CD14-positive monocyte (primary cell): ENCODE results near the gene PARS2. TPM values are rescaled to one million over a fixed set of nuclear protein-coding genes. Genes with fewer than 3 reads are reported as not detected.

Experiments used
- DNase-seq, 3 donors: peaks; one replicate each; pipeline ENCODE4 v3.0.0-alpha.2; 2011 to 2022
- H2AFZ ChIP-seq: 2 replicates; pipeline ENCODE4 v1.6.0; 2012; ENCODE audit warnings: mild to moderate bottlenecking, low read depth, low read length, inconsistent platforms; ENCODE audit not compliant: insufficient read depth, poor library complexity, severe bottlenecking
- H3K27ac ChIP-seq, 2 donors: 1 replicate in 1 of 2; 2 replicates in 1 of 2; pipeline ENCODE4 v1.5.1; 2012 to 2013; ENCODE audit warnings: low read length in 2 of 2, control low read depth in 1 of 2, inconsistent platforms in 1 of 2, low read depth in 1 of 2, mild to moderate bottlenecking in 1 of 2
- H3K27me3 ChIP-seq, 2 donors: one replicate each; pipeline versions ENCODE4 v1.6.0 to v1.6.1; 2011 to 2013; ENCODE audit warnings: low read length in 2 of 2; ENCODE audit not compliant: control insufficient read depth in 2 of 2, insufficient read depth in 2 of 2
- H3K36me3 ChIP-seq, 2 donors: replicated peaks in 1 of 2; 1 replicate in 1 of 2; 2 replicates in 1 of 2; pipeline versions ENCODE4 v1.5.1 to v1.6.1; 2012 to 2013; ENCODE audit warnings: low read length in 2 of 2, control low read depth in 1 of 2, inconsistent platforms in 1 of 2, mild to moderate bottlenecking in 1 of 2; ENCODE audit not compliant: insufficient read depth in 2 of 2, control insufficient read depth in 1 of 2
- H3K4me1 ChIP-seq, 2 donors: 1 replicate in 1 of 2; 2 replicates in 1 of 2; pipeline versions ENCODE4 v1.5.1 to v1.6.1; 2012 to 2013; ENCODE audit warnings: low read length in 2 of 2, control low read depth in 1 of 2, inconsistent platforms in 1 of 2, mild to moderate bottlenecking in 1 of 2, moderate library complexity in 1 of 2; ENCODE audit not compliant: insufficient read depth in 2 of 2, control insufficient read depth in 1 of 2
- H3K4me2 ChIP-seq: replicated peaks from 2 replicates; pipeline ENCODE3; 2012; ENCODE audit warnings: low read length, moderate library complexity, mild to moderate bottlenecking; ENCODE audit not compliant: poor library complexity, severe bottlenecking; ENCODE audit errors: extremely low read depth
- H3K4me3 ChIP-seq, 3 experiments: fragments of 200-600 bp in 1 of 3; sonication (generic) in 1 of 3; replicated peaks in 1 of 3; 1 replicate in 2 of 3; 2 replicates in 1 of 3; pipeline ENCODE4 v1.5.1; 2011 to 2013; ENCODE audit warnings: low read length in 3 of 3, mild to moderate bottlenecking in 3 of 3, control low read depth in 2 of 3, low read depth in 2 of 3, inconsistent platforms in 1 of 3, moderate library complexity in 1 of 3
- H3K79me2 ChIP-seq: 2 replicates; pipeline ENCODE4 v1.6.0; 2012; ENCODE audit warnings: mild to moderate bottlenecking, control low read depth, inconsistent platforms, low read length, moderate library complexity; ENCODE audit not compliant: insufficient read depth
- H3K9ac ChIP-seq: 2 replicates; pipeline ENCODE4 v1.6.0; 2017; ENCODE audit warnings: low read length, mild to moderate bottlenecking; ENCODE audit not compliant: insufficient read depth, poor library complexity, severe bottlenecking
- H3K9me3 ChIP-seq, 2 donors: replicated peaks in 1 of 2; 1 replicate in 1 of 2; 2 replicates in 1 of 2; pipeline versions ENCODE4 v1.5.1 to v1.6.1; 2012 to 2013; ENCODE audit warnings: low read length in 2 of 2, control low read depth in 1 of 2; ENCODE audit not compliant: control insufficient read depth in 1 of 2, insufficient read depth in 1 of 2
- H4K20me1 ChIP-seq: 2 replicates; pipeline ENCODE4 v1.6.0; 2012; ENCODE audit warnings: mild to moderate bottlenecking, low read length, control low read depth, moderate library complexity; ENCODE audit not compliant: insufficient read depth
- H3K27ac Mint-ChIP-seq, 7 donors: one replicate each; pipeline ENCODE4 v1.8.0; 2020; ENCODE audit warnings: mild to moderate bottlenecking in 7 of 7, mixed read lengths in 7 of 7, moderate library complexity in 6 of 7, inconsistent platforms in 2 of 7
- H3K27me3 Mint-ChIP-seq, 3 donors: one replicate each; pipeline ENCODE4 v1.8.0; 2021 to 2022; ENCODE audit warnings: low read depth in 3 of 3, mild to moderate bottlenecking in 3 of 3, mixed read lengths in 3 of 3, moderate library complexity in 3 of 3, inconsistent platforms in 1 of 3
- H3K36me3 Mint-ChIP-seq, 2 donors: one replicate each; pipeline ENCODE4 v1.8.0; 2020; ENCODE audit warnings: mixed read lengths in 2 of 2, inconsistent platforms in 1 of 2, mild to moderate bottlenecking in 1 of 2
- H3K4me1 Mint-ChIP-seq: one replicate; pipeline ENCODE4 v1.8.0; 2020; ENCODE audit warnings: mild to moderate bottlenecking, mixed read lengths
- H3K4me3 Mint-ChIP-seq, 2 donors: one replicate each; pipeline ENCODE4 v1.8.0; 2020; ENCODE audit warnings: mild to moderate bottlenecking in 2 of 2, mixed read lengths in 2 of 2, moderate library complexity in 1 of 2
- H3K9me3 Mint-ChIP-seq, 7 donors: one replicate each; pipeline ENCODE4 v1.8.0; 2020 to 2022; ENCODE audit warnings: mixed read lengths in 7 of 7, mild to moderate bottlenecking in 6 of 7, moderate library complexity in 6 of 7, inconsistent platforms in 2 of 7
- CTCF ChIP-seq: fragments of 200-600 bp; IDR thresholded peaks from one replicate; pipeline ENCODE4 v1.8.0; 2022; ENCODE audit warnings: antibody characterized with exemption, mild to moderate bottlenecking
- intact Hi-C, 2 donors: fragments of 100-400 bp; cut with micrococcal nuclease; formaldehyde crosslinking; loops; one replicate each; pipeline versions ENCODE4 v1.15.0 to v1.15.1; 2023
- polyA plus RNA-seq, 3 donors: library from polyadenylated mRNA; depleted of rRNA in 1 of 3; unstranded in 2 of 3; stranded (reverse) in 1 of 3; fragments of 300-500 nt in 2 of 3; fragments of >200 nt in 1 of 3; fragmentation: Illumina TruSeq in 2 of 3; gene quantifications; 1 replicate in 2 of 3; 2 replicates in 1 of 3; pipeline ENCODE4 v1.2.3, GENCODE V29; 2012 to 2021

The PARS2 gene
- polyA plus RNA-seq, 3 donors = 0.73 to 1.2 (median 0.92) TPM

GRCh38 chr1:54708385-54708784 is 55.9 kb downstream of the PARS2 start:
- no peak overlapping the region for H3K4me3 Mint-ChIP-seq
- DNase-seq = no peak
- intact Hi-C loops = no loop called here
- H3K9me3 Mint-ChIP-seq = no peaks in the 10 kb centered on the region
- H2AFZ ChIP-seq = no peak overlapping the region
- no peaks in the 10 kb centered on the region for H3K36me3 ChIP-seq
- TF ChIP-seq CTCF = no peak
- no peaks in the 10 kb centered on the region for H4K20me1 ChIP-seq
- no peak overlapping the region for H3K4me2 ChIP-seq
- no peaks in the 10 kb centered on the region for H3K4me1 ChIP-seq
- H3K9ac ChIP-seq = no peak overlapping the region
- H3K27ac ChIP-seq = no peak overlapping the region
- H3K4me1 Mint-ChIP-seq = no peaks in the 10 kb centered on the region
- H3K9me3 ChIP-seq = no peaks in the 10 kb centered on the region
- H3K27me3 Mint-ChIP-seq = peaks cover 0 to 5% (median 2%) of the 10 kb centered on the region in 3 donors
- no peaks in the 10 kb centered on the region for H3K36me3 Mint-ChIP-seq
- no peaks in the 10 kb centered on the region for H3K79me2 ChIP-seq
- H3K27ac Mint-ChIP-seq = no peak overlapping the region
- no peak overlapping the region for H3K4me3 ChIP-seq
- no peaks in the 10 kb centered on the region for H3K27me3 ChIP-seq

Other genes starting within 250 kb of the PARS2 start
- gene ACOT11, start 216.3 kb downstream of the PARS2 start, polyA plus RNA-seq = 1 to 10 TPM in 1 of 3 donors, under 1 TPM in 2; 0.18 to 2.1 (median 0.79) TPM
- gene FAM151A, start 141.0 kb downstream of the PARS2 start, polyA plus RNA-seq = not detected
- gene MROH7, start 122.7 kb downstream of the PARS2 start, polyA plus RNA-seq = 1 to 10 TPM in 1 of 3 donors, not detected in 2; 1.1 TPM
- 10 to 100 TPM in 2 of 3 donors, 1 to 10 TPM in 1; 9.2 to 13.3 (median 12.4) TPM for gene TTC4, start 48.7 kb downstream of the PARS2 start, polyA plus RNA-seq
- under 1 TPM in 1 of 3 donors, not detected in 2; 0.04 TPM for gene TTC22, start 36.8 kb upstream of the PARS2 start, polyA plus RNA-seq
- gene DHCR24, start 122.7 kb upstream of the PARS2 start, polyA plus RNA-seq = 1 to 10 TPM in 2 of 3 donors, under 1 TPM in 1; 0.48 to 3.5 (median 3.0) TPM
- gene TMEM61, start 216.1 kb upstream of the PARS2 start, polyA plus RNA-seq = not detected
- not detected for gene BSND, start 234.4 kb upstream of the PARS2 start, polyA plus RNA-seq